HG03571 (cell line): ENCODE results near the gene ZNF22.
A peak's percentile ranks its signal among the peaks of the same experiment; 100 is the strongest.

Experiments
- ATAC-seq: cut with Tn5 transposase; IDR thresholded peaks from one replicate; pipeline ENCODE4 v1.9.1; 2021; ENCODE audit not compliant: unreplicated experiment

ZNF22 gene

DNA sequence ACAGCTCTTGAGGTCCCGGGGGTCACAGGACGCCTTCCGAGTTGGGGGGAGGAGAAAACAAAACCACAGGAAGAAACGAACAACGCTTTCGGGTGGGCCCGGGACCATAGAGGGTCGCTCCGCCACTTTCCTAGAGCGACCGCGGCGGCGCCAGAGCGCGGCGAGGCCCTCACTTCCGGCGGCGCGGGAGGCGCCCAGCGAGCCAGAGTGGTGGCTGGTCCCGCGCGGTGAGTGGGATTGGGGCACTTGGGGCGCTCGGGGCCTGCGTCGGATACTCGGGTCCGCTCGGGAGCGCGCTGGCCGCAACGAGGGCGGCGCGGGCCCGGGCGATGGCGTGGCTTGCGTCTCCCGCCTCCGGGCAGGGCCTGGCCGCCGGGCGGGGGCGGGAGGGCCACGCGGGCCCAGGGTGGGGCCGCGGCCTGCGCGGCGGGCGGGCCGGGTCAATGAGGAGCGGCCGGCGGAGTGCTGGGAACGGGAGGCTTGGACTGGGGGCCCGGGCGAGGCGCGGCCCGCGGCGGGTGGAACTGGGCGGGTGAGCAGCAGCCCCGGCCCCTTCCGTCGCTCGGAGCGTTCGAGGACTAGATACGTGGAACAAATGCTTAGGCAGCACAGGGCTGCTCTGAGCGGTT is at the start of gene ZNF22:
Gene ZNF22, plus strand, starts transcription at position 172 of the 629 bp plus-strand sequence. CDS start 2,446 bp downstream, outside the sequence.
- peak; percentile 72 for ATAC-seq

DNA sequence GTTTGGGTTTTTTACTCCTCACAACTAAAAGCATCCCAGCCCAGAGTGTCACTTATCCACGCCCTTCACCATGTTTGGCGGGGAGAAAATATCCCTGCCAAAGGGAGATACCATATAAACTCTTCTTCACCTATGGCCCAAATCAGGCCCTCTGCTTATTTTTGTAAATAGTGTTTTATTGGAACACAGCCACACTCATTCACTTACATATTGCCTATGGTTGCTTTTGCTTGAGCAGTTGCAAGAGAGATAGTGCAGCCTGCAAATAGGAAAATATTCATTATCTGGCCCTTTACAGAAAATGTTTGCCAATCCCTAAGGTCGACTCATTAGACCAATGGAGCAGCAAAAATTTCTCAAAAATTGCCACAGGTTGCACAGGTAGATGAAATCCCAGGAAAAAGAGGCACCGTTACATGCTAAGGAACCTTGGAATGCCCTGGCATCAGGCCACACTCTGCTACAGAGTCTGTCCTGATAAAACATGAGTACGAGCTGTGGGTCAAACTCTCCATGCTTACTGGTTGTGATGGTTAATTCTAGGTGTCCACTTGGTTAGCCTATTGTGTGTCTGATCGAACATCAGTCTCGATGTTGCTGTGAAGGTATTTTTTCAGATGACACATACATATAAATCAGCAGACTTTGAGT is 49.0 kb upstream of the ZNF22 start:
- no peak for ATAC-seq

DNA sequence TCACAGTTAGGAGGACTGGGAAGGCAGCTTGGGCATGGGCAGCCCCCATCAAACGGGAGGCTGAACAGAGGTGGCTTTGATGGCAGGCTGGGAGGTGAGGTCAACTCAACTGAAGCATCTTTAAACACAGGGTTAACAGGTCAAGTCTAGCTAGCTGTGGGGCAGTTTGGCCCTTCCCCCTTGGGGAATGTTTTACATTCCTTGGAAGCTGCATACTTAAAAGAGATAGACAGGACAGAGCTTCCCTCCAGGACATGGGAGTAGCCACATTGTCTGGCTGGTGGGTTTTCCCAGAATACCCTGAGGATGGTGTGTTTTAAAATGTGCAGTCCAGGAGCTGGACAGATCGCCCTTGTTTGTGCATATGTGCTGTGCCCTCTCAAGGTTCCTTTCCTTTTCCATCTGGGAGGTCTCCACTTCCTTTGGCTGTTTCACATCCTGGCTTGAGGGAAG is 47.9 kb upstream of the ZNF22 start:
- ATAC-seq: no peak

DNA sequence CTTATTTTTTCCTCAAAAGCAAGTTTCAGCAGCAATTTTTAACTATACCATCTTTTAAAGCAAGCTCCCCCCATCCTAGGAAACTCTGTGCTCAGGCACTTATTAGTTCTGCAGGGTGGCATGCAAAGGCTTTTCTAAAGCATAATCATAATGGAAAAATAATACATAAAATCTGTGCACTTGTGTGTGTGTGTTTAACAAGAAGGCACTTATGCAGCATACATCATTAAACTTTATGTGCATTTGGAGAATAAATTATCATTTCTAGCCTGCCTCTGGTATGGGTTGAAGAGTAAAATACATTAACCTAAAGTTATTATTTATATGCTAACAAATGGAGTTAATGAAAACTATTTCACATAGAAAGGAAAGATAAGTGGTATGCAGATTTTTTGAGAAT is 46.7 kb upstream of the ZNF22 start:
- no peak for ATAC-seq

DNA sequence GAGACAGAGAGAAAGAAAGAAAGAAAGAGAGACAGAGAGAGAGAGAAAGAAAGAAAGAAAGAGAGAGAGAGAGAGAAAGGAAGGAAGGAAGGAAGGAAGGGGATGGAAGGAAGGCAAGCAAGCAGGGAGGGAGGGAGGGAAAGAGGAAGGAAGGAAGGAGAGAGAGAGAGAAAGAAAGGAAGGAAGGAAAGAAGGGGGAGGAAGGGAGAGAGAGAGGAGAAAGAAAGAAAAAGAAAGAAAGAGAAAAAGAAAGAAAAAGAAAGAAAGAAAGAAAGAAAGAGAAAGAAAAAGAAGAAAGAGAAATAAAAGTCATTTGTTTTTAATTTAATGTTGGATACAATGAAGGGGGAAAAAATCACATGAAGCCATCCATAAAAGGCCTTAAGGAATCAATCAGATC is 45.8 kb upstream of the ZNF22 start:
- no peak for ATAC-seq

DNA sequence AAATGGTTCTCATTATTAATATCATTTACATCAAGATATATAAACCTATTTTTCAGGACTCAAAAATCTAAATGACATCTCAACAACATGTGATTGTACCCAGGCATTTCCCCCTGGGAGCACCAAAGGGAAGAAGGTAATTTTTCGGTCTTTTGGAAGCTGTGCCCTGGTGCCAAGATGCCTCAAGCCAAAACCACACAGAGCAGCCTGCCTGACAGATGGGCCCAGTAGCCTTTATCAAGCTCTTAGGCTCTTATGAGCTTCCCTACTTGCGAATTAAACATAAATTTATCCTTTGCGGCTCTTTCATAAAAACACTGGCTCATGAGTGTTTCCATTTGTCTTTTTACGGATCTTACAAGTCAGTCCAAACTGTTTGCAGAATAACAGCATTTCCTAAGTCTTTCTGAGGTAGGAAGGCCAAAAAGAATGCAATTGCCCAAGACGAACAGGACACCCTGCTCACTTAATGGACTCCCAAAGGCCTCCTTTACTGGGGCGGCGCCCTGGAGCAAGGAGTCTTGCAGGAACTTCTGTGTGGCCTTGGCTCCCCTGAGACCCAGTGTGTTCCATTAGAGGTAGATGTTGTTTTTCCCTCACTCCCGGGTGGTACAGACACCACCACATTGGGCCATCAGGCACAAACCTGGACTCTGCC is 45.2 kb upstream of the ZNF22 start:
- ATAC-seq: no peak

DNA sequence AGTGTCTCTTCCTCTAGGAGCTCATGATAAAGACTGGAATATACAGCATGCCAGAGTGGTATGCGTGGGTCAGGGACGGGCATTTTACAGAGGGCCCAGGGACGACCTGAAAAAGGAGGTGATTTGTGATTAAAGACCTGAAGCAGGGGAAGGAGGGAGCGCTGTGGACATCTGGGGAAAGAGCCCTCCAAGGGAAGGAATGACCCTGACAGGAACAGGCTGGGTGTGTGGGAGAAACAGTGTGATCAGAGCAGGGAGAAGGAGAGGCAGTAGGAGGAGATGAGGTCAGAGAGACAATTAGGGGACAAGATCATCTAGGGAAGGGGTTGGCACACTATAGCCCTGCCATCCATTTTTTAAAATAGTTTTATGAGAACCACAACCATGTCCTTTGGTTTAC is 44.5 kb upstream of the ZNF22 start:
- no peak for ATAC-seq

DNA sequence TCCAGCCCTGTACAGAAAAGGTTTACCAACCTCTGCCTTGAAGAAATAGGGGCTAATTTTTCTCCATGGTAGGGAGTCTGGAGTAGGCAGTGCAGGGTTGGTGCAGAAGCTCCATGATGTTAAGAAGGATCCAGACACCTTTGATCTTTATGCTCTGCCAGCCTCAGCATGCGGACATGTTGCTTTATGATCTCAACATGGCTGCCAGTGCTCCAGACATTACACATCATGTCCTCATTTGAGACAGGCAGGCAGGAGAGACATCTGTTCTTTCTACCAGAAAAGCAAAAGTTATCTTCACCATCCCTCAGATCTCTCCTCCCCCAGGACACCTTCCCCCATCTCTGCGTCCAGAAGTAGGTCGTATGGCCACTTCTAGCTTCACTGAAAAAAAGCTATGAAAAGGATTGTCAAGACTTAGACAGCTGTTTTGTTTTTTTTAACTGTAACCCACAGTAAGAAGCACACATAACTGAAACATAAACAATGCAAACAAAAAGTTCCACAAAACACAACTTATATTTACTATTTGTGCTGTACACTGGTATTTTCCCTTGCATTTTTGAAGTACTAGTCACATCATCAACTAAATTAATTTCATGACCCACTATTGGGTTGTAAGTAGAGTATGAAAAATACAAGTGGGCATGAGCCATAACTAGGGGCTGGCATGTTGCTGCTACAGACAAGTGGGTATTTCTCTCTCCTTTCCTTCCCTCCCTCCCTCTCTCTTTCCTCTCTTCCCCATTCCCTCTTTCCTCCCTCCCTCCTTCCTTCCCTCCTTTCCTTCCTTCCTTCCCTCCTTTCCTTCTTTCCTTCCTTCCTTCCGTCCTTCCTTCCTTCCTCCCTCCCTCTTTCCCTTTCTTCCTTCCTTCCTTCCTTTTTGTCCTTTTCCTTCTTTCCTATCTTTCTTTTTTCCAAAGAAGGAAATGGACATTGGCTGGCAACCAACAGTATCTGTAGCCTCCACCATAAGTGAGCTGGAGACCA is 43.7 kb upstream of the ZNF22 start:
- ATAC-seq: no peak

DNA sequence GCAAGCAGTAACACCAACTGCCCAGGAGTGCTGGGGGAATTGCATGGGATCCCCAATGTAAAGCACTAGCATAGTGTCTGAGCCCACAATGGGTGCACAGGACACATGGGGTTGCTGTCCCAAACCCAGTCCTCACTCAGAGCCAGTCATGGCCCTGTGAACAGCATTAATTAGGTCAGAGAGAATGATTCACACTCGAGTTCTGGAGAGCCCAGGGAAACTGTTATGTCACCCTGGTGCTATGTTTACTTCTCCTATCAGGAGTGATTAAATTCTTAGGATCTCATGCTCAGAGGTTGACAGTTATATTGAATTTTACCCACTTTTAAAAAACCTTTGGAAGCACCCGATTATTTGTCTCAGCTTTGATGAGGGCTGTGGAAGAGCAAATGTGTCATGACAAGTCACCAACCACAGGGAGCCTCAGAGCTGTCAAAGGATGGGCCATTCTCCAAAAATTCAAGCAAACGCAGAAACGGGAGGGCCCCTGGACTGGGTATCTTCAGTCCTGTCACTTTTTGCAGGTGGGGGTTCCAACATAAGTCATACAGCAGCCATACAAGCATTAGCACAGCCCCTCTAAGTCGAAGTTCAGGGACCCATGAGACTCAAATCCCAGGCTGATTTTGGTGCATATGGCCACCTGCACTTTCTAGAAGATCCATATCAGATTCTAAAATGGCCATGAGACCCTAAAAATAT is 42.4 kb upstream of the ZNF22 start:
- ATAC-seq: no peak

DNA sequence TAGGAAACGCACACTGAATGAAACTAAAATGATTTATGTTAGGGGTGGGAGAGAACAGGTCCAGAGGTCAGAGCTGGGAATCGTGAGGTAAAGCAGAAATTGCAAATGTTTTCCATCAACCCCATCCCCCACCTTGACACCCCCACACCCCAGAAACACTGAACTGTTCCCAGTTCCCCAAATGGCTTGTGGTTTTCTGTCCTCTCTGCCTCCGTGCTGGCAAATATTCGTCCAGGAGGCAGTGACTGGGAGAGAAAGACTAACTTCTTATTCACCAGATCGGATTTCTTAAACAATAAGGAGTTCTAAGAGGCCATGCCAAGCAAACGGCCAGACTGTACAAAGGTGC is 41.9 kb upstream of the ZNF22 start:
- ATAC-seq: no peak

DNA sequence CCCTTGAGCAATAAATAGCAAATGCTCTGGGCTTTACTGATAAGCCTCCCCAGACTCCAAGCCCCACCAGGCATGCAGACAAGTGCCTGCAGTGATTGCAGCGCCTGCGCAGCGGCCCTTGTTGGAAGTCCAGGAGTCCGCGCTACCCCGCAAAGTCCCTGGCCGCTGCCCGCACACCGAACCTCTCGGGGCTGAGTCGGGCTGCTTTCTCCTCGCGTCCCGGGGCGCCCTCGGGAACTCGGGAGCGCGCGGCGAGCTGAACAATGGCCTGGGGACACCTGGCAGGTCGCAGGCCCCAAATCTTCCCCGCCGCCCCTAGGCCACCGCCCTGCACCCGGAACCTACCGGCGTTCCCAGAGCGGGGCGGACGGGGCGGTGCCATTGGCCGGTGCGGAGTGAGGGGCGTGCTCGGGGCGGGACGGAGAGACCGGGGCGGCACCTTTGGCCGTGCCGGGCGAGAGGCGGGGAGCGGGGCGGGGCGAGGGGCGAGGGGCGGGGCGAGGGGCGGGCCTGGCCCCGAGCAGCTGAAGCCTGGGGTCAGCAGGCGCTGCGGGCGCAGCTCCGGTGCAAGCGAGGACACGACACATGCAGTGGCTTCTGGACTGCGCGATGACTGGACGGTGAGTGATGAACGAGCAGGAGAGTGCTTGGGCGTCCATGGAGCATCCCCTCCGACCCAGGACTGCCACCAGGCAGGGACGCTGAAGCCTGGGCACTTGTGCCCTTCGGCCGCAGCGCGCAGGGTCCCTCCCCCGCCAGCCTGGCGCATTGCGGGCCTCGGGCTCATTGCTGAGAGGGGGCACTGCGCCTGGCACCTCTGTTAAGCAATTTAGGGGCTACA is 41.3 kb upstream of the ZNF22 start, which contains the start of gene RASSF4:
Gene RASSF4, plus strand, starts transcription at position 556 of the 841 bp plus-strand sequence. CDS start 10,401 bp downstream, outside the sequence.
- ATAC-seq: peak; percentile 95

DNA sequence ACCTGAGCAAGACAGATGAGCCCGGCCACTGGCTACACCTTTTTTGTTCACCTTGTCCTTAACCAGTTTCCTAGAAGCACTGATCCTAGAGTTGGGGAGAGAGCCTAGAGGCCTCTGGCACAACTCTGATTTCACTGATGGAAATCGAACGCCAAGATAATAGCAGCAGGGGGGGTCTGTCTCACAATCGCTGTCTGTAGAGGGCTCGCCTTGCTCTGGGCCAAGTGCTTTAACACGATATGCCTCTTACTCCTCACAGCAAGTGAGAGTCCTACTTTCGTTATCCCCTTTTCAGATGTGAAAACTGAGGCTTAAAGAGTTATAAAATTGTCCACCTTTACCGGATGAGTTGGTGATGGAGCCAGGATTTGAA is 40.6 kb upstream of the ZNF22 start:
- no peak for ATAC-seq

DNA sequence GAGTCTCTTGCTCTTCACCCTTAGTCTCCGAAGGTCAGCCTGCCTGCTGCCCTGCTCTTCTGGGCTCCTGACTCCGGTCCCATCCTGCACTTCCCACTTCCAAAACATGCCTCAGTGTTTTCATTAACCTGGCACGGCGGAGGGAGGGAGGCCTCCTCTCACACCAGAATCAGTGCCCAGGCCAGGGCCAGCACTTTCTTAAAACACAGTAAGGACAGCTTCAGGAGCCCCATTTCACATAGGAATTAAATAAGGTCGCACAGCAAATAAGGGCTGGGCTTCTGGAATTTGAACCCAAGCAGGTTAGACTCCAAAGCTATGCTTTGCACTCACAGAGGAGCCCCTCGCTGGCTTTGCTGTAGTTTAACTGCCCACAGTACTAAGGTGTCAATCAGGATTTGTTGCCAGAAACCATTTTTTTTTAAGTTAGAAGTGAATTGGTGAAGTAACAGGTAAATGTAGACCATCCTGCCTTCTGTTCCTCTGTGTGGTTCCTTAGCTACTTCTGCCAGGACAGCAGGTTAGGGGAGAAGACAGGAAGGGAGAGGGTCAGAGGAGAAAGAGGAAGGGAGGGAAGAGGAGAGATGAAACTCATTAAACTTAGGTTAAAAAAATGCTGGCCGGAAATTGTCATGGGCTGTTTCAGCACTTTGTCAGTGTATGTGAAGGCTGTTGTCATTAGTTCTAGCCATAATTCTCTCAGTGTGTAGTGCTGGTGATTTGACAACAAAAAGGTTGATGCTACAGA is 40.1 kb upstream of the ZNF22 start:
- no peak for ATAC-seq

DNA sequence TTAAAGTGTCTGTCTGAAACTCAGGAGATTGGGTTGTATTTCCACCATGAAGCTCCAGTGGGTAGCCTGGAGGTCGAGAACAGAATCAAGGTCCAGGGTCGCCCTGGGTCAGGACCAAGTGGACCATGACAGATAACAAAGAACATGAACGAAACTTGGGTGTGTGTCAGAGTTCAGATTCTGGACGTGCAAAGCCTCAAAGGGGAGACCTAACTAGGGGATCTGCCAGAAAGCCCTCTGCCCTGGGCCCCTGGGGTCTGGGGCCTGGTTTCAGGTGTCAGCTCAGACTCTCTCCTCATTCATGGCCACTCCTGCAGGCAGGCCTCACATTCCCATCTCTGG is 39.5 kb upstream of the ZNF22 start:
- no peak for ATAC-seq

DNA sequence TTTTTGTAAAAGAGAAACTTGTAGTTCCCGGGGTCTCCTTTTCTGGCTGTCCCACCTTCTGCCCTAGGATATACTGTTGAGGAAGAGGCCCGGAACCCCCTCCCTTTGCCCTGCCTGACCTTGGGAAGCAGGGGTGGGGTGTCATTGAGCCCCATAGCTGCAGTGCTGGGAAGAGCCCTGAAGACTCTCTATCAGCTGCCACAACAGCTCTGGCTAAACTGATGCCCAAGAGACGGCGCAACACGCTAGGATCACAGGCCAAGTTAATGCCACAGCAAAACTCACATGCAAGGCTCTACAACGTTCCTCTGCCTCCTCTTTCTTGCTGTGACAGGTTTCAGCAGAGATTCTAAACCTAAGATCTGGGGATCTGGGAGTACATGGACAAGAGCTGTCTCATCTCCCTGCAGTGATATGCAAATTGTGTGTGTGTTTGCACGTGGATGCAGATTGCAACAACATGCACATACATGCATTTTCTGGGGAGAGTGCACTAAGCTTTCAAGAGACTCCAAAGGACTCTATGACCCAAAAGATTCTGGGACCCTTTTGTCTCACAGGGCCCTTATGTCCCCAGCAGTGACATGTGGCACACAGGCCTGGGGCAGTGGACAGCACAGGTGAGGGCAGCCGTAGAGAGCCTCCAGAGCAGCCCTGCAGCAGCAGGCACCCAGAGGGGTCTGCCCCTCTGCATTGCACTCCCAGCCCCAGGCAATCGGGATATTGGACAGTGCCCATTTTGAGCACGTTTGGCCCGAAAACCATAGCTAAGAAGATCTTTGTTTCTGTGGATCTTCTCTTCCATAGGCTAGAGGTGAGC is 38.6 kb upstream of the ZNF22 start:
- ATAC-seq: no peak

DNA sequence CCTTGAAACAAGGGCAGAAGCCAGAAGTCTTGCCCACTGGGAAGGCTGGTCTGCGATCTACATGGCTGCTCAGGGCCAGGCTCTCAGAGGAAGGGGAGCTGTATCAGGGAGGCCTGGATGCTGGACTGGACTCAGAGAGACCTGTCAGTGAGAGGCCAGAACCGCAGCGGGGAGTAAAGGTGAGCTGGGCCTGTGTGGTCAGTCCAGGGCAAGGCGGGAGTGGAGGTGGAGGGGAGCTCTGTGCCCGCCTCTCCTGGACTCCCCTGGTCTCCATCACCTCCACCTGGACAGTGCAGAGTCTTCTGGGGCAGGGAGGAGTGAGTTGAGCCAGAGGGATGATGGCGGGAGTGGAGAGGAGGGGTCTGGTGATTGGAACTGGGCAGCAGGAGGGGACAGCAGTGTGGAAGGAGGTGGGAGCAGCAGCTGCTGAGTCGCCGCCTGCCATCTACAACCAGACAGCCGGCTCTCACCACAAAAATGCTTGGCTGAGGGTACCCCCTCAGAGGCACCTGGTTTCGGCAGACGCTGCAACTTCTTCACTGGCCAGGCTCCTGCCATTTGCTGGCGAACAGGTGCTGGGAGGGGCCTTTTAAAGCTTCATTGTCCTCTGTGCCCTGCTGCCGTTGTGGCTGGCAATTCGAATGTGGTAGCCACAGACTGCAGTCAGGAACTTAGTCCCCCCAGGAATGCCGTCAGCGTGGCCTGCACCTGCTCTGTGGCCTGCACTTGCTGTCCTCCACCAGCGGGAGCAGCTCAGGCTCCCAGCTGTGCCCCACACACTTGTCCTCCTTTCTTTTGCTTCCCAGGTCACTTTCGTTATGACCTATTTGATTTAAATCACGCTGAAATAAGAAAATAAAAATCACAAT is 37.6 kb upstream of the ZNF22 start:
- ATAC-seq: no peak
